A549 (cell line): ENCODE measurements around the gene PPP2R5B.

Experiments
- BHLHE40 ChIP-seq: IDR thresholded peaks from 2 replicates; pipeline ENCODE4 v1.6.1; 2012; ENCODE audit warnings: low read depth, low read length, inconsistent platforms
- CBX2 ChIP-seq: fragments of 200-600 bp; sonication (generic); IDR thresholded peaks from 2 replicates; pipeline ENCODE4 v1.6.1; 2016; ENCODE audit warnings: low read depth, mild to moderate bottlenecking, borderline replicate concordance
- CTCF ChIP-seq: fragments of >200 bp; sonication (Bioruptor Twin); formaldehyde crosslinking; IDR thresholded peaks from 3 replicates; pipeline ENCODE4 v1.5.1; 2016
- EP300 ChIP-seq, 2 experiments: fragments of >200 bp; sonication (Bioruptor Twin); formaldehyde crosslinking; IDR thresholded peaks; 2 replicates in 1 of 2; 3 replicates in 1 of 2; pipeline ENCODE4 v1.6.1; 2016 to 2017
- HMGXB4 ChIP-seq: fragments of 250-450 bp; sonication (Bioruptor Pico); IDR thresholded peaks from 2 replicates; pipeline ENCODE4 v1.5.0; 2021; ENCODE audit warnings: mild to moderate bottlenecking, moderate library complexity, borderline replicate concordance
- JUN ChIP-seq, 2 experiments: fragments of >200 bp; sonication (Bioruptor Twin); formaldehyde crosslinking; IDR thresholded peaks; 2 replicates in 1 of 2; 3 replicates in 1 of 2; pipeline ENCODE4 v1.6.1; 2016 to 2017
- POLR2A ChIP-seq: IDR thresholded peaks from 2 replicates; pipeline ENCODE4 v1.6.1; 2012; ENCODE audit warnings: mild to moderate bottlenecking, low read length
- RAD21 ChIP-seq, 2 experiments: fragments of >200 bp in 1 of 2; sonication (Bioruptor Twin) in 1 of 2; formaldehyde crosslinking in 1 of 2; IDR thresholded peaks in 1 of 2; conservative IDR thresholded peaks in 1 of 2; 2 replicates in 1 of 2; 3 replicates in 1 of 2; pipeline ENCODE4 v1.6.1; 2012 to 2018; ENCODE audit warnings: inconsistent platforms in 1 of 2
- RCOR1 ChIP-seq: fragments of 150-350 bp; IDR thresholded peaks from 2 replicates; pipeline ENCODE4 v1.6.1; 2014; ENCODE audit warnings: antibody characterized with exemption, low read length, low read depth
- REST ChIP-seq: fragments of 200-600 bp; sonication (generic); IDR thresholded peaks from 2 replicates; pipeline ENCODE4 v1.6.1; 2016; ENCODE audit warnings: antibody characterized with exemption, mild to moderate bottlenecking, moderate library complexity
- USF2 ChIP-seq: fragments of 450-650 bp; IDR thresholded peaks from 2 replicates; pipeline ENCODE4 v1.6.1; 2014; ENCODE audit warnings: antibody characterized with exemption

GRCh38 chr11:64876835-64877341 is 47.6 kb upstream of the PPP2R5B start:
- TF ChIP-seq BHLHE40, result no peak
- TF ChIP-seq EP300 (IDR thresholded peaks at IDR 0.05), result no peak
- TF ChIP-seq CTCF, result no peak
- no peak for TF ChIP-seq POLR2A
- TF ChIP-seq RAD21 (conservative IDR thresholded peaks at IDR 0.05 in 1 of 2, IDR thresholded peaks at IDR 0.05 in 1 of 2), result no peak; a peak in 1 of 5 replicates
- no peak for TF ChIP-seq JUN (IDR thresholded peaks at IDR 0.05)
- no peak for TF ChIP-seq RCOR1
- TF ChIP-seq USF2, result no peak
- no peak for TF ChIP-seq CBX2
- no peak for TF ChIP-seq REST
- no peak for TF ChIP-seq HMGXB4 (CRISPR knock-in tag)
